Stimulated activated CD8-positive, alpha-beta memory T cell treated with anti-CD3 and anti-CD28 coated beads, Interleukin-2, amount 100 ng/mL, for 1 hour (primary cell): Measurements from ENCODE around the gene IFT25.

Experiments used
- DNase-seq, 2 donors: peaks; one replicate each; pipeline ENCODE4 v3.0.0-alpha.2; 2020; ENCODE audit warnings: low read depth in 2 of 2

IFT25 gene

GRCh38 chr1:53929246-53929960 lies 16.1 kb downstream of the IFT25 start:
- no peak for DNase-seq

GRCh38 chr1:53927376-53927881 lies 18.1 kb downstream of the IFT25 start:
- DNase-seq: no peak

DNA sequence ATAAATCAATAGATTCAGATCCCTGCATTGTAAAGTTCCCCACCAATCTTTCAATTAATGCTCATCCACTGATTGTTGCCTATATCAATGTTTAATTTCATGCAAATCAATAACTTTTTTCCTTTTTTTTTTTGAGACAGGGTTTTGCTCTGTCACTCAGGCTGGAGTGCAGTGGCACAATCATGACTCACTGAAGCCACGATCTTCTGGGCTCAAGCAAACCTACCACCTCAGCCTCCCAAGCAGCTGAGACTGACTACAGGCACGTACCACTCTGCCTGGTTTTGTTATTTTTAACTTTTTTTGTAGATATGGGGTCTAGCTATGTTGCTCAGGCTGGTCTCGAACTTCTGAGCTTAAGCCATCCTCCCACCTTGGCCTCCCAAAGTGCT lies 25.8 kb downstream of the IFT25 start:
- no peak for DNase-seq

DNA sequence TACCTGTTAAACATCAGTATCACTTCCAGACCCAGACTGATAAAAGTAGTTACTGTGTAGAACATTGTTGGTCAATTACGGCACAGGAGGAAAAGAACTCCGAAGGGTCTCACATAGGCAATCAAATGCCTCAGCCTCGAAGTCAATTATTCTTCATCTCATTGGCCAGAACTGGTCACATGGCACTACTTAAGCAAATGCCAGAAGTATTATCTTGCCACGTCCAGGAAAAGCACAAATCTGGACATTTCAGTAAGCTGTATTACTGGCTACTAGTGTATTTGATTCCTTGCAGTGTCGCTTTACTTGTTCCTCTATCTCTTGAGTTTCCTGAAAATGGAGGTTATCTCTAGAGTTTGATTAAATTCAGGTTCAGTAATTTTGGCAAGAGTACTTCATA lies 27.2 kb downstream of the IFT25 start:
- DNase-seq: no peak

DNA sequence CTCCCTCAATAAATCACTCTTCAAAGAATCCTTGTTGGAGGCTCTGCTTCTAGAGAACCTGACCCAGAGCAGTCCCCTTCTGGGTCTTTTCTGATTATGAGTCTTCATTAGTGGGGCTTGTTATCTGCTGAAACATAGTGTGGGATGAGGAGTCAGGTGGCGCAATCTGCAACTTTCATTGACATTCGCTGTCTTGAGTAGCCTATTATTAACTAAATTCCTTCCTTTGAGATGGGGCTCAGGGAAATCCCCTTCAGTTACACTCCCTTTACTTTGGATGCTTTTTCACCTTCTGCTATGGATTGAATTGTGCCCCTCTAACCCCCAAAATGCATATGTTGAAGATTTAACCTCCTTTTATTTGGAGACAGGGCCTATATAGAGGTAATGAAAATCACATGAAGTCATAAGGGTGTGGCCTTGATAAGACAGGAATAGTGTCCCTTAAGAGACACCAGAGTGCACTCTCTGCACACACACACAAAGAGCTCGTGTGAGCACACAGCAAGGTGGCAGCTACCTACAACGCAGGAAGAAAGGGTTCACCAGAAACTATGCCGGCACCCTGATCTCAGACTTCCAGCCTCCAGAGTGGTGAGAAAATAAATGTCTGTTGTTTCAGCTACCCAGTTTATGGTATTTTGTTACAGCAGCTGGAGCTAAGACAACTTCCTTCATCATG lies 32.0 kb downstream of the IFT25 start:
- DNase-seq: no peak

GRCh38 chr1:53911442-53911841 lies 34.1 kb downstream of the IFT25 start:
- DNase-seq: no peak

DNA sequence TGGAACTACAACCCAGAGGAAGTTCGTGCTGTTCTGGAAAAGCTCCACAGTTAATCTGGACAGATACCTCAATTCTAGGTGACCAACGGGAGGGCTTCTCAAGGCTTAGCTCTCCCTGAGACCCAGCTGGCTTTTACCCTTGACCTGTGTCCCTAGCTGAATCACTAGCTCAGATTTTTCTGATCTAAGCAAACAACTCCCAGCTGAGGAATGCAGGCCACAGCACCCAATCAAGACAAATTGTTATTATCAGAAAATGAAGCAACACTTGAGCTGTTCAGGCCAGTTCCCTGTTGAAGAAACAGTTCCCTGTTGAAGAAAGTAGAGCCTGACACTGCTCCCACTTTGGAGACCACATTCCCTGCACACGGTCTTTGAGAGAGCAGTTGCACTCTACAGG lies 35.6 kb downstream of the IFT25 start:
- no peak for DNase-seq

- DNase-seq: no peak
Measured at GRCh38 chr1:53906121-53906520, 39.4 kb downstream of the IFT25 start.

DNA sequence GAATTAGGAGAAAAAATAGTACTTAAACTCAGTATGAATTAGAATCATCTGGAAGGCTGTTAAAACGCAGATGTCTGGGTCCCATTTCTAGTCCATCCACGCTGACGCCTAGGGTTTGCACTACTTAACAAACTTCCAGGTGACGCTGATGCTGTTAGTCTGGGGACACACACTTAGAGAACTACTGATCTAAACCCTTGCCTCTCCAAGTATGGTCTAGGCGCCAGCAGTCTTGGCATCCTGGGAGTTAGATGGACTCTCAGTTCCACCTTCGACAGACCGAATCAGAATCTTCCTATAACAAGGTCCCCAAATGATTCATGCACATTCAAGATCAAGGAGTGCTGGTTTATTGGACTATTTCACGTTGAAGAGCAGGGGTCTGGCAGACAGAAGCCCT lies 40.0 kb downstream of the IFT25 start:
- no peak for DNase-seq

- no peak for DNase-seq
Measured at GRCh38 chr1:53902235-53903138, 43.0 kb downstream of the IFT25 start.

- DNase-seq: no peak
Measured at GRCh38 chr1:53899708-53900107, 45.8 kb downstream of the IFT25 start.

DNA sequence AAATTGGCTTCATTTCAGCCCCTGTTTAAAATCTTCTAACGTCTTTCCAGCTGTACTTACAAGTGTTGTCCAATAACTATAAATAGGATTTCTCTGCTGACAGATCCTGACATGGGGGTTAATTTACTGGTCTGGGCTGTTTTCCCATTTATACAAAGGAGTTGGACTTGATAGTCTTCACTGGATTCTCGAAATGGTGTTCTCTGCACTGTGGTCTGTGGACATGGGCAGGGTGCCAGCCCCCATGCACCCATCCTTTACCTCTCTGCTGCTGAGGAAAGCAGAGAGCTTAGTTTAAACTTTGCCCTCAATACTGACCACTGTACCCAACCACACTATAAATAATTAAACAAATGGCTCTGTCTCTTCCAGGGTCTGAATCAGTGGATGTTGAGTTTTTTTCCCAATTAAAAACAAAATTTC lies 46.3 kb downstream of the IFT25 start:
- no peak for DNase-seq

GRCh38 chr1:53896635-53897229 lies 48.8 kb downstream of the IFT25 start:
- no peak for DNase-seq

GRCh38 chr1:53895421-53895820 lies 50.1 kb downstream of the IFT25 start:
- no peak for DNase-seq

GRCh38 chr1:53894644-53895043 lies 50.9 kb downstream of the IFT25 start:
- no peak for DNase-seq

DNA sequence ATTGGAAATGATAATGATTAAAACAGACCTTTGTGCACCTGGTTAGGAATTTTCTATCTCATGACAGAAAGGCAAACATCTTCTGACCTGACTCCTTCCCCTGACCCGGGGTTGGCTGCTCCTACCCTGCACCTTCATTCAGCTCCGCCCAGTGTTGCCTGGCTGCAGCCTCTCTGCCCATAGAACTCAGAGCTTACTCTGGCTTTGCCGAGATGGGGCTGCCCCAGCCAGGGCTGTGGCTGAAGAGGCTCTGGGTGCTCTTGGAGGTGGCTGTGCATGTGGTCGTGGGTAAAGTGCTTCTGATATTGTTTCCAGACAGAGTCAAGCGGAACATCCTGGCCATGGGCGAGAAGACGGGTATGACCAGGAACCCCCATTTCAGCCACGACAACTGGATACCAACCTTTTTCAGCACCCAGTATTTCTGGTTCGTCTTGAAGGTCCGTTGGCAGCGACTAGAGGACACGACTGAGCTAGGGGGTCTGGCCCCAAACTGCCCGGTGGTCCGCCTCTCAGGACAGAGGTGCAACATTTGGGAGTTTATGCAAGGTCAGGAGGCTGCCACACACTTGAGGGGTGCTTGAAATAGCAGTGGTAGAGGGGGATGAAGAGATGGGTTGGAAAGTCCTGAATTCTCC lies 51.4 kb downstream of the IFT25 start, which contains the start of gene DIO1:
DIO1 (plus strand) TSS at position 189 of the 638 bp plus-strand sequence; CDS start at position 213, 24 bp downstream.
- no peak for DNase-seq

- no peak for DNase-seq
Measured at GRCh38 chr1:53892911-53893310, 52.6 kb downstream of the IFT25 start.

DNA sequence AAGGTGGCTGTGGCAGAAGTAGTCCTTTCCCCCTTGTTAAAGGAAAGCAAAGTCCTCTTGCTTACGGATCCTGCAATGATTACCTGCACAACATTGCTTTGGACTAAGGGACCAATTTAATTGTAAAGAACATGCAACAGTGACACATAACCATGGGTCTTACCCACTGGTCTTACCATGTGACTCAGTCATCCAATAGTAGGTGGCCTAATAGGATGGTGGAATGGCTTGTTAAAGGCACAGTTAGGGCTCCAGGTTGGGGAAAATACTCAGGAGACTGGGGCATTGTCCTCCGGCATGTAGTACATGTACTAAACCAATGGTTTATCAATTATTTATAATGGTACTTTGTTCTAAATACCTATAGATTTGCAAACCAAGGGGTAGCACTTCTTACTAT lies 53.8 kb downstream of the IFT25 start:
- no peak for DNase-seq

- DNase-seq: no peak
Measured at GRCh38 chr1:53891018-53891417, 54.5 kb downstream of the IFT25 start.

DNA sequence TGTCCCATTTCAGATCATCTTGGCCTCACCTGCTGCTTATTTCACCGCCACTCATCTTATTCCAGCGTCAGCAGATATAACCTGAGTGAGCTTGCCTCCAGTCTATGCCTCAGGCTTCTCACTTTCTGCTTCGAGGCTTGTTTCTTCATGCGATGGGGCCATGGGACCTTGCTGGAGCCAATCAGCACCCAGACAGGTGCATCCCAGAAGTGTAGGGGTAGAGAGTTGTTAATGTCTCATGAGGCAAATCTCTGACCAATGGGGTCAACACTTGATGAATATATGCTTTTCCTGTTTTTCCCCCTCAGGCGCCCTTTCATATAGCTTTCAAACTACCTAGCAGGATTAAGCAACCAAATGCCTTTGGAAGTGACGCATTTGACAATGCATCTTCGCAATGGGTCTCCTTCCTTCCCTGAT lies 55.0 kb downstream of the IFT25 start:
- DNase-seq: no peak
